SK-N-SH treated with all-trans-retinoic acid at 6 μM for 48 hours (cell line): ENCODE results near the gene R3HDML.

Source experiments
- ATAC-seq: fragments of 200-7000 bp; cut with Tn5 transposase; 3 replicates; pipeline ENCODE4 v1.9.1; 2020; ENCODE audit warnings: mild to moderate bottlenecking, moderate library complexity
- ARNTL ChIP-seq: fragments of 450-650 bp; formaldehyde crosslinking; IDR thresholded peaks from 2 replicates; pipeline ENCODE4 v1.5.0; 2020; ENCODE audit warnings: low read depth, mild to moderate bottlenecking, moderate library complexity, borderline replicate concordance
- CSDC2 ChIP-seq: fragments of 250-450 bp; sonication (Bioruptor Pico); IDR thresholded peaks from 2 replicates; pipeline ENCODE4 v1.5.0; 2020; ENCODE audit warnings: mild to moderate bottlenecking, moderate library complexity
- ESRRG ChIP-seq: fragments of 250-450 bp; sonication (Bioruptor Pico); IDR thresholded peaks from 2 replicates; pipeline ENCODE4 v1.6.1; 2021; ENCODE audit warnings: mild to moderate bottlenecking
- GLIS3 ChIP-seq: fragments of 250-450 bp; sonication (Bioruptor Pico); IDR thresholded peaks from 2 replicates; pipeline ENCODE4 v1.5.0; 2020; ENCODE audit warnings: mild to moderate bottlenecking, moderate library complexity
- ISL1 ChIP-seq: fragments of 250-450 bp; sonication (Bioruptor Pico); IDR thresholded peaks from 2 replicates; pipeline ENCODE4 v2.1.2; 2022; ENCODE audit warnings: mild to moderate bottlenecking, moderate library complexity
- OSR1 ChIP-seq: fragments of 250-450 bp; sonication (Bioruptor Pico); IDR thresholded peaks from 2 replicates; pipeline ENCODE4 v1.8.0; 2022; ENCODE audit warnings: moderate library complexity, mild to moderate bottlenecking, inconsistent platforms
- PPARA ChIP-seq: fragments of 250-450 bp; sonication (Bioruptor Pico); IDR thresholded peaks from 2 replicates; pipeline ENCODE4 v1.5.0; 2020; ENCODE audit warnings: mild to moderate bottlenecking, borderline replicate concordance
- RARB ChIP-seq: fragments of 250-450 bp; sonication (Bioruptor Pico); IDR thresholded peaks from 2 replicates; pipeline ENCODE4 v1.8.0; 2021; ENCODE audit warnings: mild to moderate bottlenecking, moderate library complexity
- SNAI2 ChIP-seq: fragments of 250-450 bp; sonication (Bioruptor Pico); IDR thresholded peaks from 2 replicates; pipeline ENCODE4 v1.5.0; 2020; ENCODE audit warnings: mild to moderate bottlenecking, moderate library complexity
- TCF4 ChIP-seq: fragments of 250-450 bp; sonication (Bioruptor Pico); IDR thresholded peaks from 2 replicates; pipeline ENCODE4 v1.8.0; 2021; ENCODE audit warnings: mild to moderate bottlenecking, moderate library complexity, borderline replicate concordance
- TOX ChIP-seq: fragments of 250-450 bp; sonication (Bioruptor Pico); IDR thresholded peaks from 2 replicates; pipeline ENCODE4 v1.8.0; 2021; ENCODE audit warnings: mild to moderate bottlenecking, moderate library complexity, borderline replicate concordance
- ZC3H10 ChIP-seq: fragments of 250-450 bp; sonication (Bioruptor Pico); IDR thresholded peaks from 2 replicates; pipeline ENCODE4 v1.5.1; 2021; ENCODE audit warnings: mild to moderate bottlenecking, moderate library complexity
- ZFP30 ChIP-seq: fragments of 450-650 bp; formaldehyde crosslinking; IDR thresholded peaks from 2 replicates; pipeline ENCODE4 v1.5.0; 2022; ENCODE audit warnings: mild to moderate bottlenecking, moderate library complexity
- ZNF70 ChIP-seq: fragments of 450-650 bp; formaldehyde crosslinking; IDR thresholded peaks from 2 replicates; pipeline ENCODE4 v1.5.0; 2020; ENCODE audit warnings: mild to moderate bottlenecking, moderate library complexity
- ZNF8 ChIP-seq: fragments of 450-650 bp; formaldehyde crosslinking; IDR thresholded peaks from 2 replicates; pipeline ENCODE4 v1.5.0; 2020; ENCODE audit warnings: mild to moderate bottlenecking, moderate library complexity
- TF ChIP-seq, protein P1 (sequence below): fragments of 250-450 bp; sonication (Bioruptor Pico); IDR thresholded peaks from 2 replicates; pipeline ENCODE4 v1.5.0; 2020; ENCODE audit warnings: mild to moderate bottlenecking, moderate library complexity
- TF ChIP-seq, protein P2 (sequence below): fragments of 250-450 bp; sonication (Bioruptor Pico); IDR thresholded peaks from 2 replicates; pipeline ENCODE4 v1.5.1; 2021; ENCODE audit warnings: mild to moderate bottlenecking, moderate library complexity
- TF ChIP-seq, protein P3 (sequence below): fragments of 250-450 bp; sonication (Bioruptor Pico); IDR thresholded peaks from 2 replicates; pipeline ENCODE4 v1.8.0; 2020; ENCODE audit warnings: mild to moderate bottlenecking, moderate library complexity, borderline replicate concordance
- TF ChIP-seq, protein P4 (sequence below): fragments of 250-450 bp; sonication (Bioruptor Pico); IDR thresholded peaks from 2 replicates; pipeline ENCODE4 v1.8.0; 2021; ENCODE audit warnings: low read depth, mild to moderate bottlenecking, moderate library complexity, borderline replicate concordance

R3HDML gene

DNA sequence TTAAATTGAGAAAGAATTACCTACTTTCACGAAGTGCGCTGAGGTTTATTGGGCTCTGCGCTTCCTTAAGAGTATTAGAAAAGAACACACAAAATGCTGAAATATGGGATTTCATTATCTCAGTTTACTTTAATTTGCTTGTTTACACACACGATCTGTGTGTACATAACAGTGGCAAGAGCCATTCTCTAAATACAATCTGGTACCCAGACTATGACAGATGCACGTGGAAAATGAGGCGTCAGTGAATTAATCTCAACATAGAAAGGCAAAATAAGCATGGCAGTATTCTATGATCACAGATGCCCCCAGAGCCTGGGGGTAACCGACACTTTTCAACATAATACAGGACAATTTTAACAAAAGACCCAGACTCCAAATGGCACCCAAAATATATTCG, 34.1 kb upstream of the R3HDML start:
- TF ChIP-seq ZC3H10 (CRISPR knock-in tag) (no peak), RARB (CRISPR knock-in tag) (no peak), GLIS3 (CRISPR knock-in tag) (no peak), TCF4 (CRISPR knock-in tag) (no peak), TOX (no peak), ZNF8 (no peak), ESRRG (CRISPR knock-in tag) (no peak), PPARA (CRISPR knock-in tag) (no peak), ZFP30 (CRISPR knock-in tag) (no peak), ISL1 (no peak), ARNTL (CRISPR knock-in tag) (no peak)
- TF ChIP-seq, protein P1, sequence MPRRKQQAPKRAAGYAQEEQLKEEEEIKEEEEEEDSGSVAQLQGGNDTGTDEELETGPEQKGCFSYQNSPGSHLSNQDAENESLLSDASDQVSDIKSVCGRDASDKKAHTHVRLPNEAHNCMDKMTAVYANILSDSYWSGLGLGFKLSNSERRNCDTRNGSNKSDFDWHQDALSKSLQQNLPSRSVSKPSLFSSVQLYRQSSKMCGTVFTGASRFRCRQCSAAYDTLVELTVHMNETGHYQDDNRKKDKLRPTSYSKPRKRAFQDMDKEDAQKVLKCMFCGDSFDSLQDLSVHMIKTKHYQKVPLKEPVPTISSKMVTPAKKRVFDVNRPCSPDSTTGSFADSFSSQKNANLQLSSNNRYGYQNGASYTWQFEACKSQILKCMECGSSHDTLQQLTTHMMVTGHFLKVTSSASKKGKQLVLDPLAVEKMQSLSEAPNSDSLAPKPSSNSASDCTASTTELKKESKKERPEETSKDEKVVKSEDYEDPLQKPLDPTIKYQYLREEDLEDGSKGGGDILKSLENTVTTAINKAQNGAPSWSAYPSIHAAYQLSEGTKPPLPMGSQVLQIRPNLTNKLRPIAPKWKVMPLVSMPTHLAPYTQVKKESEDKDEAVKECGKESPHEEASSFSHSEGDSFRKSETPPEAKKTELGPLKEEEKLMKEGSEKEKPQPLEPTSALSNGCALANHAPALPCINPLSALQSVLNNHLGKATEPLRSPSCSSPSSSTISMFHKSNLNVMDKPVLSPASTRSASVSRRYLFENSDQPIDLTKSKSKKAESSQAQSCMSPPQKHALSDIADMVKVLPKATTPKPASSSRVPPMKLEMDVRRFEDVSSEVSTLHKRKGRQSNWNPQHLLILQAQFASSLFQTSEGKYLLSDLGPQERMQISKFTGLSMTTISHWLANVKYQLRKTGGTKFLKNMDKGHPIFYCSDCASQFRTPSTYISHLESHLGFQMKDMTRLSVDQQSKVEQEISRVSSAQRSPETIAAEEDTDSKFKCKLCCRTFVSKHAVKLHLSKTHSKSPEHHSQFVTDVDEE (CRISPR knock-in tag) = no peak
- TF ChIP-seq, protein P2, sequence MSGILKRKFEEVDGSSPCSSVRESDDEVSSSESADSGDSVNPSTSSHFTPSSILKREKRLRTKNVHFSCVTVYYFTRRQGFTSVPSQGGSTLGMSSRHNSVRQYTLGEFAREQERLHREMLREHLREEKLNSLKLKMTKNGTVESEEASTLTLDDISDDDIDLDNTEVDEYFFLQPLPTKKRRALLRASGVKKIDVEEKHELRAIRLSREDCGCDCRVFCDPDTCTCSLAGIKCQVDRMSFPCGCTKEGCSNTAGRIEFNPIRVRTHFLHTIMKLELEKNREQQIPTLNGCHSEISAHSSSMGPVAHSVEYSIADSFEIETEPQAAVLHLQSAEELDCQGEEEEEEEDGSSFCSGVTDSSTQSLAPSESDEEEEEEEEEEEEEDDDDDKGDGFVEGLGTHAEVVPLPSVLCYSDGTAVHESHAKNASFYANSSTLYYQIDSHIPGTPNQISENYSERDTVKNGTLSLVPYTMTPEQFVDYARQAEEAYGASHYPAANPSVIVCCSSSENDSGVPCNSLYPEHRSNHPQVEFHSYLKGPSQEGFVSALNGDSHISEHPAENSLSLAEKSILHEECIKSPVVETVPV (CRISPR knock-in tag) = no peak
- TF ChIP-seq, protein P3, sequence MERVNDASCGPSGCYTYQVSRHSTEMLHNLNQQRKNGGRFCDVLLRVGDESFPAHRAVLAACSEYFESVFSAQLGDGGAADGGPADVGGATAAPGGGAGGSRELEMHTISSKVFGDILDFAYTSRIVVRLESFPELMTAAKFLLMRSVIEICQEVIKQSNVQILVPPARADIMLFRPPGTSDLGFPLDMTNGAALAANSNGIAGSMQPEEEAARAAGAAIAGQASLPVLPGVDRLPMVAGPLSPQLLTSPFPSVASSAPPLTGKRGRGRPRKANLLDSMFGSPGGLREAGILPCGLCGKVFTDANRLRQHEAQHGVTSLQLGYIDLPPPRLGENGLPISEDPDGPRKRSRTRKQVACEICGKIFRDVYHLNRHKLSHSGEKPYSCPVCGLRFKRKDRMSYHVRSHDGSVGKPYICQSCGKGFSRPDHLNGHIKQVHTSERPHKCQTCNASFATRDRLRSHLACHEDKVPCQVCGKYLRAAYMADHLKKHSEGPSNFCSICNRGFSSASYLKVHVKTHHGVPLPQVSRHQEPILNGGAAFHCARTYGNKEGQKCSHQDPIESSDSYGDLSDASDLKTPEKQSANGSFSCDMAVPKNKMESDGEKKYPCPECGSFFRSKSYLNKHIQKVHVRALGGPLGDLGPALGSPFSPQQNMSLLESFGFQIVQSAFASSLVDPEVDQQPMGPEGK (CRISPR knock-in tag) = no peak
- no peak for ATAC-seq

DNA sequence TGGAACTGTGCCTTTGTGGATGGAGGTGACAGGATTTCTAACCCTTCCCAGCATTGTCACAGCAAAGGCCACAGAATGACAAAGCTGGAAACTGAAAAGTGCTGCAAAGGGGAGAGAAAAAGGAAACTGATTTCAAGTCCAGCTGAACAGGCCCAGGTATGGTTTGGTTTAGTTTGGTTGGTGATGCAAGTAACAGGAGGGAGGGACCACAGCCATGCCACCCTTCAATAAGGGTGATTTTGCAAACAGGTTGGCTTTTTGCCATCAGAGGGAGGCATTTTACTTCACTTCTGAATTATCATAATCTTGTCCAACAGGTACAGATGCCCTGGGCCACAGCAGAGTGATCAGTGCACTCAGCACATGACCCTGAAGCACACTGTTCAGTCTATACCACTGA, 32.5 kb upstream of the R3HDML start:
- TF ChIP-seq CSDC2 (no peak), ZFP30 (CRISPR knock-in tag) (no peak)
- TF ChIP-seq, protein P3 (CRISPR knock-in tag) = no peak
- TF ChIP-seq, all 23 proteins: peak for 0
- no peak for ATAC-seq

DNA sequence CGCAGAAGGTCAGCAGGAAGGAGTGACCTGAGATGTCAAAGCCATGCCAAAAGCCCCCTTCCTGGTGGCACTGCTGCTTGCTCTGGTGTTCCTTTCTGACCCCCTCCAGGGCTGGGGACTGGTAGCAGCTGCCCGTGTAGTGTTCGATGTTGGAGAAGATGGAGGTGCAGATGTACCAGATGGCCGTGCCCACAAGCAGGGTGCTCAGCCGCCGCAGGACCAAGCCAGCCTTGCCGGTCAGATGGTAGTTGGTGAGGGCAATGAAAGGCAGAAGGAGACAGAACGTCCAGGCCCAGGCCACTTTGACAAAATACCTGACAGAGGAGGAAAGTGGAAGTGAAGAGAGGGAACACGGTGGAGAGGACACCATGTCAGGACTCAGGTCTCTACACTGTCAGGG, 29.9 kb upstream of the R3HDML start:
- ATAC-seq = no peak
- TF ChIP-seq, protein P3 (CRISPR knock-in tag) = no peak
- TF ChIP-seq, protein P1 (CRISPR knock-in tag) = no peak
- TF ChIP-seq GLIS3 (CRISPR knock-in tag) = no peak
- TF ChIP-seq CSDC2 = no peak
- no peak for TF ChIP-seq OSR1
- TF ChIP-seq ARNTL (CRISPR knock-in tag) = no peak
- no peak for TF ChIP-seq TOX
- TF ChIP-seq ESRRG (CRISPR knock-in tag) = no peak
- TF ChIP-seq, protein P2 (CRISPR knock-in tag) = no peak
- no peak for TF ChIP-seq ZNF70 (CRISPR knock-in tag)
- no peak for TF ChIP-seq PPARA (CRISPR knock-in tag)
- TF ChIP-seq RARB (CRISPR knock-in tag) = no peak
- TF ChIP-seq SNAI2 (CRISPR knock-in tag) = no peak
- TF ChIP-seq ZFP30 (CRISPR knock-in tag) = no peak
- TF ChIP-seq, protein P4, sequence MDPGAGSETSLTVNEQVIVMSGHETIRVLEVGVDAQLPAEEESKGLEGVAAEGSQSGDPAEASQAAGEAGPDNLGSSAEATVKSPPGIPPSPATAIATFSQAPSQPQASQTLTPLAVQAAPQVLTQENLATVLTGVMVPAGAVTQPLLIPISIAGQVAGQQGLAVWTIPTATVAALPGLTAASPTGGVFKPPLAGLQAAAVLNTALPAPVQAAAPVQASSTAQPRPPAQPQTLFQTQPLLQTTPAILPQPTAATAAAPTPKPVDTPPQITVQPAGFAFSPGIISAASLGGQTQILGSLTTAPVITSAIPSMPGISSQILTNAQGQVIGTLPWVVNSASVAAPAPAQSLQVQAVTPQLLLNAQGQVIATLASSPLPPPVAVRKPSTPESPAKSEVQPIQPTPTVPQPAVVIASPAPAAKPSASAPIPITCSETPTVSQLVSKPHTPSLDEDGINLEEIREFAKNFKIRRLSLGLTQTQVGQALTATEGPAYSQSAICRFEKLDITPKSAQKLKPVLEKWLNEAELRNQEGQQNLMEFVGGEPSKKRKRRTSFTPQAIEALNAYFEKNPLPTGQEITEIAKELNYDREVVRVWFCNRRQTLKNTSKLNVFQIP = no peak
